Measurements from ENCODE around the gene OCSTAMP. TPM values are rescaled to one million over a fixed set of nuclear protein-coding genes. Genes with fewer than 3 reads are reported as not detected.
A peak's percentile ranks its signal among the peaks of the same experiment; 100 is the strongest.

The OCSTAMP gene
- total RNA-seq, 1 experiment from 2014 or later = not detected

DNA sequence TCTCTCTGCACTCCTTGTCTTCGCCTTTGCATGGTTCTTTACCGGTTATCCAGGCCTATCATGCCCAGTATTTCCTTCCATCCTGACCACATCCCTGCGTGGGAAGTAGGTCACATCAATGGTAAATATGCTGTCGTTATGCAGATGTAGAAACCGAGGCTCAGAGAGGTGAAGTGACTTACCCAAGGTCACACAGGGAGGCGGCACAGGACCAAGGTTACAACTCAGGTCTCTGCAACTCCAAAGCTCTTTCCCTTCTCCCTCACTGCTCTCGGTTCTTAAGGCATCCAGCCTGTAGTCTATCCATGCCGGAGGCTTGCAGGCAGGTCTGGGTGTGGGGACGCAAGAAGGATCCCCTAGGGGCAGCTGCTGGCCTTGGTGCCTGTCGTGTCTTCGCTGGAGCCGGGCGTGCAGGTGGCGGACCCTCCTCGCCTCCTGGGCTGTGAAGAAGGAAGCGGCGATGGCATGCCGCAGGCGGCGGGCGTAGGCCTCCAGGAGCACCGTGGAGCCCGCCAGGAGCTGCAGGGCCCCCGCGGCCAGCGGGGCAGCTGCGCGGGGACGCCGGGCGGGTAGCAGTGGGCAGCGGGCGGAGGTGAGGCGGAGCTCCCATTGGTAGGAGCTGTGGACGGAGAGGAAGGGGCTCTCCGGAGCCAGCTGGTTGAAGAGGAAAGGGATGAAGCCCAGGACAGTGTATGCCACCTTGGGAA is 9.1 kb downstream of the OCSTAMP start:
- in situ Hi-C loops (cut with HindIII; ENCODE audit: low pct_unique_long_range_greater_than_20kb, low sequenced_read_pairs) (no loop called here), intact Hi-C loops (cut with micrococcal nuclease; ENCODE audit: unreplicated experiment) (no loop called here)
- H3K4me1 ChIP-seq (ENCODE audit: control insufficient read depth, insufficient read depth, low read length) = no peaks in the 10 kb centered on the region
- ChIA-PET POLR2A (no interaction called here), CTCF (no interaction called here)
- no peaks in the 10 kb centered on the region for H3K36me3 ChIP-seq (ENCODE audit: control insufficient read depth, insufficient read depth, low read length)
- TF ChIP-seq TCF7L2 (IDR thresholded peaks at IDR 0.05; ENCODE audit: low read depth, low read length) (no peak), SIN3A (IDR thresholded peaks at IDR 0.05; ENCODE audit: borderline replicate concordance, insufficient read depth, low read depth, low read length) (no peak), POLR2AphosphoS5 (IDR thresholded peaks at IDR 0.05; ENCODE audit: low read depth, low read length) (no peak)
- TF ChIP-seq, protein P1, sequence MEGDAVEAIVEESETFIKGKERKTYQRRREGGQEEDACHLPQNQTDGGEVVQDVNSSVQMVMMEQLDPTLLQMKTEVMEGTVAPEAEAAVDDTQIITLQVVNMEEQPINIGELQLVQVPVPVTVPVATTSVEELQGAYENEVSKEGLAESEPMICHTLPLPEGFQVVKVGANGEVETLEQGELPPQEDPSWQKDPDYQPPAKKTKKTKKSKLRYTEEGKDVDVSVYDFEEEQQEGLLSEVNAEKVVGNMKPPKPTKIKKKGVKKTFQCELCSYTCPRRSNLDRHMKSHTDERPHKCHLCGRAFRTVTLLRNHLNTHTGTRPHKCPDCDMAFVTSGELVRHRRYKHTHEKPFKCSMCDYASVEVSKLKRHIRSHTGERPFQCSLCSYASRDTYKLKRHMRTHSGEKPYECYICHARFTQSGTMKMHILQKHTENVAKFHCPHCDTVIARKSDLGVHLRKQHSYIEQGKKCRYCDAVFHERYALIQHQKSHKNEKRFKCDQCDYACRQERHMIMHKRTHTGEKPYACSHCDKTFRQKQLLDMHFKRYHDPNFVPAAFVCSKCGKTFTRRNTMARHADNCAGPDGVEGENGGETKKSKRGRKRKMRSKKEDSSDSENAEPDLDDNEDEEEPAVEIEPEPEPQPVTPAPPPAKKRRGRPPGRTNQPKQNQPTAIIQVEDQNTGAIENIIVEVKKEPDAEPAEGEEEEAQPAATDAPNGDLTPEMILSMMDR (IDR thresholded peaks at IDR 0.05) = no peak
- TF ChIP-seq, protein P2, sequence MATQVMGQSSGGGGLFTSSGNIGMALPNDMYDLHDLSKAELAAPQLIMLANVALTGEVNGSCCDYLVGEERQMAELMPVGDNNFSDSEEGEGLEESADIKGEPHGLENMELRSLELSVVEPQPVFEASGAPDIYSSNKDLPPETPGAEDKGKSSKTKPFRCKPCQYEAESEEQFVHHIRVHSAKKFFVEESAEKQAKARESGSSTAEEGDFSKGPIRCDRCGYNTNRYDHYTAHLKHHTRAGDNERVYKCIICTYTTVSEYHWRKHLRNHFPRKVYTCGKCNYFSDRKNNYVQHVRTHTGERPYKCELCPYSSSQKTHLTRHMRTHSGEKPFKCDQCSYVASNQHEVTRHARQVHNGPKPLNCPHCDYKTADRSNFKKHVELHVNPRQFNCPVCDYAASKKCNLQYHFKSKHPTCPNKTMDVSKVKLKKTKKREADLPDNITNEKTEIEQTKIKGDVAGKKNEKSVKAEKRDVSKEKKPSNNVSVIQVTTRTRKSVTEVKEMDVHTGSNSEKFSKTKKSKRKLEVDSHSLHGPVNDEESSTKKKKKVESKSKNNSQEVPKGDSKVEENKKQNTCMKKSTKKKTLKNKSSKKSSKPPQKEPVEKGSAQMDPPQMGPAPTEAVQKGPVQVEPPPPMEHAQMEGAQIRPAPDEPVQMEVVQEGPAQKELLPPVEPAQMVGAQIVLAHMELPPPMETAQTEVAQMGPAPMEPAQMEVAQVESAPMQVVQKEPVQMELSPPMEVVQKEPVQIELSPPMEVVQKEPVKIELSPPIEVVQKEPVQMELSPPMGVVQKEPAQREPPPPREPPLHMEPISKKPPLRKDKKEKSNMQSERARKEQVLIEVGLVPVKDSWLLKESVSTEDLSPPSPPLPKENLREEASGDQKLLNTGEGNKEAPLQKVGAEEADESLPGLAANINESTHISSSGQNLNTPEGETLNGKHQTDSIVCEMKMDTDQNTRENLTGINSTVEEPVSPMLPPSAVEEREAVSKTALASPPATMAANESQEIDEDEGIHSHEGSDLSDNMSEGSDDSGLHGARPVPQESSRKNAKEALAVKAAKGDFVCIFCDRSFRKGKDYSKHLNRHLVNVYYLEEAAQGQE (IDR thresholded peaks at IDR 0.05; ENCODE audit: insufficient read depth in 1 of 2, low read depth in 2 of 2, low read length in 1 of 2) = no peak
- no peak for ATAC-seq
- no peak overlapping the region for H3K4me3 ChIP-seq (ENCODE audit: low read depth in 2 of 2, low read length in 2 of 2)
- no TSS peak for BruUV-seq (replicated peaks)
- no peaks in the 10 kb centered on the region for H3K27me3 ChIP-seq (ENCODE audit: control insufficient read depth, insufficient read depth, low read length)
- DNase-seq (ENCODE audit: low read depth, low spot score) = no peak
- no peaks in the 10 kb centered on the region for H3K9me3 ChIP-seq (ENCODE audit: control insufficient read depth, insufficient read depth, low read depth, low read length)
- H3K27ac ChIP-seq (ENCODE audit: low read length) = no peak overlapping the region

DNA sequence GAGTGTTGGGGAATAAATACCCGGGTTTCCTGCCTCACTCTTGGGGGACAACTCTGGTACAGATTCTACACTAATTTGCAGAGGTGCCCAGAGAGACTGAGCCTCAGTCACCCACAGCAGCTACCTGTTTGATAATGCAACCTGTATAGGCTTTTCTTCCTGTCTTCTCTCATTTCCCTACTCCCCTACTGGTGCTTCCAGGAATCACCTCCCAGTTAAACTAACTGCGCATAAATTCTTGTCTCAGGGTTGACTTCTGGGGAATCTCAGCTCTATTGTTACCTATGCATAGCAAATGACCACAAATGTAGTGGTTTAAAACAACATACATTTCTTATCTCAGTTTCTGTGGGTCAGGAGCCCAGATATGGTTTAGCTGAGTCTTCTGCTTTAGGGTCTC is 11.3 kb downstream of the OCSTAMP start:
- intact Hi-C loops (cut with micrococcal nuclease; ENCODE audit: unreplicated experiment) (no loop called here), in situ Hi-C loops (cut with HindIII; ENCODE audit: low pct_unique_long_range_greater_than_20kb, low sequenced_read_pairs) (no loop called here)
- 0 out of 2 replicates have a peak, but pooled peaks cover 3% of the 10 kb centered on the region for H3K27me3 ChIP-seq (ENCODE audit: control insufficient read depth, insufficient read depth, low read length)
- no peaks in the 10 kb centered on the region for H3K9me3 ChIP-seq (ENCODE audit: control insufficient read depth, insufficient read depth, low read depth, low read length)
- no peak for ATAC-seq
- ChIA-PET CTCF (no interaction called here), POLR2A (interaction anchor here (0.5 kb wide), 1 partner anchor 736 kb away, joined by 6 read pairs; no protein-coding TSS in a partner anchor)
- H3K36me3 ChIP-seq (ENCODE audit: control insufficient read depth, insufficient read depth, low read length) = no peaks in the 10 kb centered on the region
- BruUV-seq (replicated peaks) = no TSS peak
- H3K27ac ChIP-seq (ENCODE audit: low read length) = no peak overlapping the region
- H3K4me1 ChIP-seq (ENCODE audit: control insufficient read depth, insufficient read depth, low read length) = no peaks in the 10 kb centered on the region
- no peak for DNase-seq (ENCODE audit: low read depth, low spot score)
- no peak overlapping the region for H3K4me3 ChIP-seq (ENCODE audit: low read depth in 2 of 2, low read length in 2 of 2)
- TF ChIP-seq TCF7L2 (IDR thresholded peaks at IDR 0.05; ENCODE audit: low read depth, low read length) = no peak
- no peak for TF ChIP-seq SIN3A (IDR thresholded peaks at IDR 0.05; ENCODE audit: borderline replicate concordance, insufficient read depth, low read depth, low read length)
- TF ChIP-seq POLR2AphosphoS5 (IDR thresholded peaks at IDR 0.05; ENCODE audit: low read depth, low read length) = no peak
- TF ChIP-seq, protein P1 (IDR thresholded peaks at IDR 0.05) = 0 out of 2 replicates have a peak, but pooled peaks have one; percentile 10
- TF ChIP-seq, protein P2 (IDR thresholded peaks at IDR 0.05; ENCODE audit: insufficient read depth in 1 of 2, low read depth in 2 of 2, low read length in 1 of 2) = no peak

Data from Panc1 (cell line).